HG03159 (cell line): ENCODE results near the gene TSR2.

Experiments used
- ATAC-seq: cut with Tn5 transposase; IDR thresholded peaks from one replicate; pipeline ENCODE4 v1.9.1; 2021; ENCODE audit warnings: mild to moderate bottlenecking, moderate library complexity; ENCODE audit not compliant: unreplicated experiment

TSR2 gene

GRCh38 chrX:54439960-54440871 lies at the start of gene TSR2:
Gene TSR2, plus strand, starts transcription at chrX:54440404. Its CDS starts 18 bp downstream, at chrX:54440422.
- peak; percentile 96 for ATAC-seq

- ATAC-seq, result no peak
These were observed 43.1 kb upstream of the TSR2 start for GRCh38 chrX:54397113-54397512.

DNA sequence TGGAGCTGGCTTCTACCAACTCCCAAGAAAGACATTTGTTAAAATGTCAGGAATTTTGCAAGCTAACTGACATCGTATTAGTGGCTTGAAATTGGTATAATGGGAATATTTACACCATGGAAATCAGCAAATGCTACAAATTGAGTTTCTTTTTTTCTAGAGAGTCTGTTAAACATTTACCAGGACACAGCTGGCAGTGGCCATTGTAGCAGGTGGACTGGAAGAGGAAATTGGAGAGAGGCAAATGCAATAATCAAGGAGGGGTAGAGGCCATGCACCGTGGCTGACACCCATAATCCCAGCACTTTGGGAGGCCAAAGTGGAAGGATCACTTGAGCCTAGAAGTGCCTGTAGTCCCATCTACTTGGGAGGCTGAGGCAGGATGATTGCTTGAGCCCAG lies 32.9 kb upstream of the TSR2 start:
- no peak for ATAC-seq

GRCh38 chrX:54411732-54412131 lies 28.5 kb upstream of the TSR2 start:
- ATAC-seq, result no peak

DNA sequence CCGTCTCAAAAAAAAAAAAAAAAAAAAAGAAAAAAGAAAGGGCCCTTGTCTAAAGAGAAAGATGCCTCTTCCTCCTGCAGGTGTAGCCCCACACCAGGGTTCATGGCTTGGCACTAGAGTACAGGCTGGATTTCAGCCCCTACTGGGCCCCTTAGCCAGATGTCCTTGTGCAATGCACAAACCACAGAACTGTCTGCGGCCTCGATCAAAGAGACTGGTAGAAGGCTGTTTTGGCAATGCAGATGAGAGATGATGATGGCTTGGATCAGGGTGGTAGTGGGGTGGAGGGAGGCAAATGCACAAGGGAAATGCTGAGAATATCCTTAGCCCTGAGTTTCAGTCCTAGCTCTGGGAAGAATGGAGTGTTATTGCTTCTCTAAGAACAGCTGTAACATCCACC lies 26.5 kb upstream of the TSR2 start:
- ATAC-seq, result no peak

- no peak for ATAC-seq
These were observed 24.5 kb upstream of the TSR2 start for GRCh38 chrX:54415534-54416350.

DNA sequence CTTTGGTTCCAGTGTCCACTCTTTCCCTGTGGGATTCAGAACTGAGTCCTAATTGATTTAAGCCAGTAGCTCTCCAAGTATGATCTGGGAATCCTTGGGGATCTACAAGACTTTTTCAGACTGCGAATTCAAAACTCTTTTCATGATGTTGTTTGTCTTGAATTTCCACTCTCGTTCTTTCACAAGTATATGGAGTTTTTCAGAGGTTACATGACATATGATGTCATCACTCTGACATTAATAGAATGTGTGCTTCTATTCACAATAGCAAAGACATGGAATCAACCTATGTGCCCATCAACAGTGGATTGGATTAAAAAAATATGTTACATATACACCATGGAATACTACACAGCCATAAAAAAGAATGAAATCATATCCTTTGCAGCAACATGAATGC lies 23.2 kb upstream of the TSR2 start:
- no peak for ATAC-seq

DNA sequence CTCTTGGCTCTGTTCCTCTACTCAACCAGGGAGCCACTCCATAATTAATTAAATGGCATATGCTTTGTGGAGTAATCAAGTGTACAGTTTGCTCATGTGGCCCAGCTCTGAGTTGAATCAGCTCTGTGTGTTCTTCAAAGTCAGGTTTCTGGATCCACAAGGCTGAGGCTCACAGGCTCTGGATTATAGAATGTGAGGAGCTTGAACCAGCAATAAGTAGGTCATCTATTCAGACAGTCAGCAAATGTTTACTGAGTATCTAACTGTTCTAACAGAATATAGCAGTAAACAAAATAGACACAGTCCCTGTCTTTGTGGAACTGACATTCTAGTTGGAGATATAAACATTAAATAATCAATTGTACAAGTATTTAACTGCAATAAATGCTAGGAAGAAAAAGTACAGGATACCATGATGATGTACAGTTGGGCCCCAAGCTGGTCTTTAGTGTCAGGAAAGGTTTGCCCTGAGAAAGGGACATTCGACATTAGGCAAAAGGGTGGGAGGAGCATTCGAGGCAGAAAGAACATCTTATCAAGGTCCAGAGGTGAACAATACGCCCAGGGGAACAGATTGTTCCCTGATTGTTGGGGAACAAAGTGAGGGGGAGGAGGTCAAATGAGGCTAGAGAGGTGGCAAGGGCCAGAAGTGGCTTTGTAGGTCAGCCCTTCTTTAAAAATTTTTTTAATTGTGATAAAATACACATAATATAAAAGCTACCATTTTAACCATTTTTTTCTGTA lies 20.5 kb upstream of the TSR2 start:
- ATAC-seq, result no peak

DNA sequence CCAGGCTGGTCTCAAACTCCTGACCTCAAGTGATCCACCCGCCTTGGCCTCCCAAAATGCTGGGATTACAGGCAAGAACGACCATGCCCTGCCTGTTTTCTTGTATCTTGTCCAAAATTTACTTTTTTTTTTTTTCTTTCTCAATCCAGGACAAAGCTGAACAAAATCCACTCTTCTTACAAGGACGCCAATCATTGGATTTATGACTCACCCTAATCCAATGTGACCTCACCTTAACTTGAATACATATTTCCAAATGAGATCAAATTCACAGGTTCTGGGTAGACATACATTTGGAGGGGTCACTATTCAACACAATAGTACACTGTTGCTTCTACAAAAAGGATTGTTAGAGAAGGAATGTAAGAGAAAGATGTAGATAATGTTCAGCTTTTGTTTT lies 18.0 kb upstream of the TSR2 start:
- ATAC-seq, result no peak

DNA sequence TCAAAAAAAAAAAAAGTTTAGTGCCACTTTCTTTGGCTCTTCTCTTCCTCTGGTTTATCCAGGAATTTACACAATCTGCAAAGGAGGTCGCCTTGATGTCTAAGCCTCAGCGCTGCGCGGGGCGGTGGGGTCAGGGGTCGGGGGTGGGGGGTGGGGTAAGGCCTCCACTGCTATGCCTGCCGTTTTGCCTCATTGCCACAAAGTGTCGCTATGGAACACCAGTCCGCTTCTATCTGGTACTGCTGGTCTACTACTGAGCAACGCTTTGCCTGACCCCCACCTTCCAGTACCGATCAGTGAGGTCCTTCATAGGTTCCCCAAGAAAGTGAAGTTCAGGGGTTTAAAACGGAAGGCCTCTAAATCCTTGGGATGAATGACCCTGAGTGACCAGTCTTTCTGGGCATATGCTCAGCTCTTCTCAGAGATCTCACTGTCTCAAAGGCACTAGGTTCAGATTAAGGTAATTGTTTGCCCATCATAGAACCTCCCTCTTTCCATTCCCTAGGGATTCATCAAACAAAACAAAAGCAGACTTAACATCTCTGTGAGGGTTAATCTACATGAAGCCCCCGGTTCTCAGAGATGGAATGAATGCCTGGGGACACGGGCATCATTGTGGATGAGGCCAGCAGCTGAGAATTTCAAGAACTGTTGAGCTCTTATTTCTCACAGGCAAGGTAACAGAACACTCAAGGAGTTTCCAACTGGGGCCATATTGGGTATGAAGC lies 16.9 kb upstream of the TSR2 start:
- no peak for ATAC-seq

DNA sequence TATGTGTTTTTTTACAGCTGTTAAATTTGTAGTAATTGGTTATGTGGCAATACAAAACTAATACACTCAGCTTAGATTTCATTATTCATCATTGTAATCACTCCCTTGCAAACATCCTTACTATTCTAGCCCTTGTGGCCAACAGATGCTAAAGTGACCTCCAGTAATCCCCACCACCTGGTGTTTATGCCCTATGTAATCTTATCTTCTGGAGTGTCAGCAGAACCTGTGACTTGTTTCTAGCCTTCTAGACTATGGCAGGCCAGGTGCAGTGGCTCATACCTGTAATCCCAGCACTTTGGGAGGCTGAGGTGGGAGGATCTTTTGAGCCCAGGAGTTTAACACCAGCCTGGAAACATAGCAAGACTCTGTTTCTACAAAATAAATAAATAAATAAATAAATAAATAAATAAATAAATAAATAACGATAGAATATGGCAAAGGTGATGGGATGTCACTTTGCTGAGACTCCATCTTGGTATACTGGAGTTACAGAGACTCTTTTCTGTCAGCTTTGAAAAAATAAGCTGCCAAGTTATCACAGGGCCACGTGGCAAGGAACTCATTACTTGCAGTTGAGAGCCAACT lies 12.3 kb upstream of the TSR2 start:
- no peak for ATAC-seq

GRCh38 chrX:54430519-54430918 lies 9.7 kb upstream of the TSR2 start:
- ATAC-seq, result peak; percentile 79

DNA sequence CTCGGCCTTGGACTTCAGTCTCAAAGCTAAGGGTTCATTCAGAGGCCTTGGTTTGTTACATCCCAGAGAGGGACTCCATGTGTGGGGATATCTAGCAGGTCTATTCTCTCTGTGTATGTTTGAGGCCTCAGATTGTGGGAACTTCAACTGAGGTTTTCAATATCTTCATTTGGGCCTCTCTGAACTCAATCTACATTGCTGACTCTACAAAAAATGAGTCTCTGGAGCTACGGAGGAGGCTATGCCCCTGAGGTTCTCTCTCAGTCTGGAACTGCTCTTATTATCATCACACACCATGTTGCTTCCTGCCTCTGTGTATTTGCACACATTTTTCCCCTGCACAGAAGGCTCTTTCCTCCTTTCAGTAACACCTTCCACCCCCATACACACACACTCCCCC lies 5.1 kb upstream of the TSR2 start:
- ATAC-seq, result no peak

GRCh38 chrX:54442790-54443189 lies 2.6 kb downstream of the TSR2 start:
- no peak for ATAC-seq

DNA sequence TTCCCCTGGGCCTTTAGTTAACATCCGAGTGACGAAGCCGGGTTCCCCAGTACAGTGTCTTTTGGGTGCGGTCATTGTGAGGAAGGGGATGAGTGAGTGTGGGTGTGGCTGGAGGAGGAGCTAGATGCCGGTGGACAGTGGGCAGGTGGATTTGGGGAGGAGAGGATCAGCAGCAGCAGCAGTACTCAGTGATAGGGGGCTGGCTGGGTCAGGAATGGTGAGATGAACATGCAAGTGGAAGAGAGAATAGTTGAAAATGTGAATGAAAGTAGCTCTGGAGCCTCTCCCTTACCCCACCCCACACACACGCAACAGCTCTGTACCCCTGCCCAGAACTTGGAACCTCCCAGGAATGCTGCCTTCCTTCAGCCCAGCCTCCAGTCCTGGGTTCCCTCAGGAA lies 4.5 kb downstream of the TSR2 start:
- ATAC-seq, result no peak

GRCh38 chrX:54446084-54446483 lies 5.9 kb downstream of the TSR2 start:
- no peak for ATAC-seq

DNA sequence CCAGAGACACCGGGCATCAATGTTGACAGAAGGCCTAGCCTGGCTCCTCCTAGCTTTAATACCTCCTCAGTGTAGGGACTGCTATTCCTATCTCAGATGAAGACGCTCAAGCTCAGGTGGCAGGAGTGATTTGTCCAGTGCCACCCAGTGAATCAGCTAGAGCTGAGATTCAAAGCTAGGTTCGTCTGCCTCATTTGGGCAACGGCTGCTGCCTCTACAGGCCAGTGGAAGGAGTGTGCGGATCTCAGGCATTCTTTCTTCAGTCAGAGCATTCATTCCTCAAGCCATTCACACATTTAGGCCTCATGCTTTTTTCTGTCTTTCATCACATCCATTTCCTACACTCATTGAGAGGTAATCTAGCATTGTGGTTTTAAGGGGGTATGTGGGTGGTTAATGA lies 7.3 kb downstream of the TSR2 start:
- no peak for ATAC-seq

DNA sequence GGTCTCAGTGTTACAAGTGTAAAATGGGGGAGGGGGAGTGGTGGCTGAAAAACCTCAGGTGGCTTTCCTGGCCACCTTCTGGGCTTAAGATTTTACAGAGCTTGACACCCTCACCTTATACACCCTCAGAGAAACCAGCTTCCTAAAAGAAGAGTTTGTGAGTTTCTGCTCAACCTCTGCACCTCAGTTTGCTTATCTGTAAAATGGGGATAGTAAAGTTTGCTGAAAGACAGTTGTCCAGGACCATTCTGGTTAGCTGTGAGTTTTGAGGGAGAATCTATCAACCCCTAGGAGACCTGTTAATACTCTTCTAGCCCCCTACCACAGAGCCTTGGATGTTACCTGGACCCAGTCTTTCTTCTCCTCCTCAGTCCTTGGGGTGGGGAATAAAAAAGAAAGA lies 9.7 kb downstream of the TSR2 start:
- ATAC-seq, result no peak

DNA sequence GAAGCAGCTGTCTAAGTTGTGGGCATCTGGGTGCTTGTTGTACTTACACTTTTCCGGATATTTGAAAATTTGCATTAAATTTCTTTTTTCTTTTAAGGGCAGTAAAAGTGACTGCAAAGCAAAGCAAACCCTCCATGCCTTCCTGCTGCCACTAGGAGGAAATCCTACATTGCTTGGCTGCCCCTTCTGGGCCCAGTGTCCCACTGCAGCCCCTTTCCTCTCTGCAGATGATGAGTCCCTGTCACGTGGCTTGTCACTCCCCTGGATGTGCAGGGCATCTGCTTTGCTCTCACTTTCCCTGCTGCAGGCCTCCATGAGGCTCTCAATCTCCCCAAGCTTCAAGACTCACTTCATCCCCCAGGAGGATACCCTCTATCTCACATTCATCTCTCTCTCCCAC lies 12.7 kb downstream of the TSR2 start:
- no peak for ATAC-seq

DNA sequence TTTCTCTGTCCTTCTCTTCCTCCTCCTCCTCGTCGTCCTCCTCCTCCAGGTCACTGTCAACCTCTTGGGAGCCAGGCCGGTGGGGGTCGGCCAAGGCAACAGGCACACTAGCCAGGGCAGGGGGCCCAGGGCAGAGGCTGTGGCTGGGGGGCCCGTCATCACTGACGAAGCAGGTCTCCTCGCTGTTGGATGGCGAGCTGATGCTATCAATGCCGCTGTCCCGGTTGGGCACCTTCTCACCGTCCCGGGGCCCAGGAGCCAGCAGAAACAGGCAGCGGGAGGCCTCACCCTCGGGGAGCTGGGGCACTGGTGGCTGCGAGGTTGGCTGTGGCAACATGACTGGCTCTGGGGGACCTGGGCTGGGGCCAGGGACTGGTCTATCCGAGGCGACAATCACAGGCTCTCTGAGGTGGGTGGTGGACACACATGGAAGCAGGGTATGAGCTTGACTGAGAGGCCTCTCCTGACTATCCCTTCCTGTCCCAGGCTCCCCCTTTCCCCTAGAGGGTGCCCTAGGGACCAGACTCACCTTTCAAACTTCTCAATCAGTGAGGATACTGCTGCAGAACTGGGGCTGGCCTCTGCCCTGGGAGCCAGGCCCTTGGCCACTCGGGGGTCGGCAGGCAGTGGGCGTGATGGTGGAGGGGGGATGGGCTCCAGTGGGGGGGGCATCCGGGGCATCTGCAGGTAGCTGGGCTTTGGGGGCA lies 30.0 kb downstream of the TSR2 start:
- no peak for ATAC-seq
